GM12873 (cell line): Measurements from ENCODE around the gene COL18A1.

ENCODE experiments used
- CTCF ChIP-seq: IDR thresholded peaks from 2 replicates; pipeline ENCODE4 v1.5.1; 2012; ENCODE audit warnings: low read depth, mild to moderate bottlenecking, moderate library complexity, low read length, control low read depth; ENCODE audit not compliant: insufficient read depth; ENCODE audit errors: missing control alignments

COL18A1 gene

GRCh38 chr21:45498646-45499000, 93.7 kb downstream of the COL18A1 start:
- TF ChIP-seq CTCF, result no peak

GRCh38 chr21:45499201-45499750, 94.3 kb downstream of the COL18A1 start:
- TF ChIP-seq CTCF, result no peak

GRCh38 chr21:45499970-45500577, 95.1 kb downstream of the COL18A1 start:
- no peak for TF ChIP-seq CTCF

GRCh38 chr21:45502006-45502345, 97.0 kb downstream of the COL18A1 start:
- no peak for TF ChIP-seq CTCF

GRCh38 chr21:45502600-45502999, 97.6 kb downstream of the COL18A1 start:
- no peak for TF ChIP-seq CTCF

- no peak for TF ChIP-seq CTCF
Observed at GRCh38 chr21:45504021-45504515, 99.1 kb downstream of the COL18A1 start.

- no peak for TF ChIP-seq CTCF
Observed at GRCh38 chr21:45504516-45505415, 99.8 kb downstream of the COL18A1 start.
